SW 1271 (cell line): ENCODE results near the gene MYO1A.
"Not testable (repeated sequence)": the region's sequence is repeated elsewhere in the genome, so short reads cannot be mapped to it uniquely, and the experiment has no call there.

Experiments used
- DNase-seq, 2 experiments: peaks; one replicate each; lab custom pipeline; 2025; lab: John Stamatoyannopoulos, UW

MYO1A gene

DNA sequence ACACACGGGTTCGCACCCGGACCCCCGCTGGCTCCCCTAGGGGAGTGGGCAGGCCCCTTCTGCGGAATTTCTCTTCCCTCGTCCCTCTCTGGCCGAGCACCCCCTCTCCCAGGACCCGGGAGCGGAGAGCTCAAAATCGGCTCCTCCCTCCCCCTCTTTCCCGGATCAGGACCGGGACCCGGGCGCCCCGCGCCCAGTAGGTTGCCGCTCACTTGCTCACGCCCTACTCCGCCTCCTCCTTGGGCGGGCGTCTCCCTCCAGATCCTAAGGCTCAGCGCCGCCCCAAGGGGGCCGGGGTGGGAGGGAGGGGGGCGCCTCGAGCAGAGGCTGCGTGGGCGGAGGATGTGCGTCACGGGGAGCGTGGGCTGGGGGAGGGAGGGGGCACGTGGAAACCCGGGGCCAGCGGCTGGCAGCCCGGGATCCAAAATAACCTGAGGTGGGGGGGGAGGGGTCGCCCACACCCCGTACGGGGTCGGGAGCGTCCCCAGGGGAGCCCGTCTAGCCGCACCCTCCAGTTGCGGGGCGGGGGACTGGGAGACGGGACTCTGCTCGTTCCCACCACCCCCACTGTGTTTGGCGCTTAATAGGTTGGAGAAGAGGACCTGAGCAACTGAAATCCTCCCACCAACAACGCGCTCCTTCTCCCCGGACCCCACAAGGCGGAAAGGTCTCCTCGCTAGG lies 37.2 kb upstream of the MYO1A start:
- peak; percentile 75 to 84 for DNase-seq

DNA sequence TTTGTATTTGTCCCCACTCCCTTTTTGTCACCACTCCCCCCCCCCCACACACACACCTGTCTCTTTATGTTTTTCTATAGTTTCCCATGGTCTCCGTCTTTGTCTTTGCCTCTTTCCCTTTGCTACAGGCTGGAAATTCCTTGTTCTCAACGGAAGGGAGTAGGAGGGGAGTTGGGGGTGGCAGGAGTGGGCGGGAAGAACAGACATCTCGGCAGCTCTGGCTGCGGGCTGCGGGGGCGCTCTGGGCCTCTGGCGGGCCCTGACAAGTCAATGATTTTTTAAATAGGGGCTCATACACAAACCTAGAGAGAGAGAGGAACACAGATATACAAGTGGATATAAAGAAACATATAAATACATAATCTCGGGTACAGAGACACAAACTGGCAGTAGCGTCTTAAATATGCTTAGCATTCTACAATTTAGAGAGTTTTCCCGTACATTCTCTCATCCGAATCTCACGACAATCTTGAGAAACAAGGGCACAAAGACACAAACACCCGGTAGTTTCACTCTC lies 36.6 kb upstream of the MYO1A start:
- peak in 1 of 2 experiments; percentile 69 for DNase-seq

DNA sequence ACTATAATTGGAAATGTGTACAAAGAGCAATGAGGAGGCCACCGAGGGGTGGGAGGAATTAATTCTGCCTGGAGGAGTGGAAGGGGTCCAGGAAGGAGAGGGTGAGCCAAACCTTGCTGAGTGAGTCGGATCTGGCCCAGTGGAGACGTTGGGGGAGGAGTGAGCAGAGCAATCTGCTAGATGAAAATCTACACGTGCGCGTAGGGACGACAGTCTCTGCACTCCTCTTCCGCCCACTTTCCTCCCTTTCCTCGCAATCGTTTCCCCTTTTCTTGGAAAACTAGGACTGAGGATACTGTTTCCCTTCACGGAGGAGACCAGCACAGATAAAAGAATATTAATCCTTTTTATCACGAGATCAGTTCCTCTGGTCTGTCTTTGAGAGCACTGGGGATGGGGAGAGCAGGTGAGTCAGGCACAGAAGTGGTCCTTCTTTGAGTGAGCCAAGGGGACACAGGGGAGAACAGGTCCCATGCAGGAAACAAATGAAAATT lies 36.1 kb upstream of the MYO1A start:
- DNase-seq: no peak

DNA sequence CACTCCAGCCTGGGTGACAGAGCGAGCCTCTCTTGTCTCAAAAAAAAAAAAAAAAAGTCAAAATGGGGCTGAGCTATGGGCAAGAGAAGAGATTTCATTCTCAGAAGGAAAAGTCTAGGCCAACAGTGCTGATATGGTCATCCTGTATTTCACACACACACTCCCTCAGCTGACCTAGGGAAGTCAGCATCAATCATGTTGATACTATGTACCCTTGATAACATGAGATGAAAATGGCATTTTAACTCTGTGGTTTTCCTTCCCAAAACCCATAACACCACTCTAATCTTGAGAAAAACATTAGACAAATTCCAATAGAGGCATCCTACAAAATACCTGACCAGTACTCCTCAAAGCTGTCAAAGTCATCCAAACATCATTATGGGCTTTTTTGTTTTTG lies 30.9 kb upstream of the MYO1A start:
- no peak for DNase-seq

DNA sequence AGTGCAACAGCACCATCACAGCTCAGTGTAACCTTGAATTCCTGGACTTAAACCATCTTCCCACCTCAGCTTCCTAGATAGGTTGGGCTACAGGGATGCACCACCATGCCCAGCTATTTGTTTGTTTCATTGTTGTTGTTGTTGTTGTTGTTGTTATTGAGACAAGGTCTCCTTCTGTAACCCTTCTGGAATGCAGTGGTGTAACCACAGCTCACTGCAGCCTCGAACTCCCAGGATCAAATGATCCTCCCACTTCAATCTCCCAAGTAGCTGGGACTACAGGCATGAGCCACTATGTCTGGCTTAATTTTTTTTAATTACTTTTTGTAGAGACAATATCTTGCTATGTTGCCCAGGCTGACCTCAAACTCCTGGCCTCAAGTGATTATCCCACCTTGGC lies 29.9 kb upstream of the MYO1A start:
- peak in 1 of 2 experiments; percentile 13 for DNase-seq

DNA sequence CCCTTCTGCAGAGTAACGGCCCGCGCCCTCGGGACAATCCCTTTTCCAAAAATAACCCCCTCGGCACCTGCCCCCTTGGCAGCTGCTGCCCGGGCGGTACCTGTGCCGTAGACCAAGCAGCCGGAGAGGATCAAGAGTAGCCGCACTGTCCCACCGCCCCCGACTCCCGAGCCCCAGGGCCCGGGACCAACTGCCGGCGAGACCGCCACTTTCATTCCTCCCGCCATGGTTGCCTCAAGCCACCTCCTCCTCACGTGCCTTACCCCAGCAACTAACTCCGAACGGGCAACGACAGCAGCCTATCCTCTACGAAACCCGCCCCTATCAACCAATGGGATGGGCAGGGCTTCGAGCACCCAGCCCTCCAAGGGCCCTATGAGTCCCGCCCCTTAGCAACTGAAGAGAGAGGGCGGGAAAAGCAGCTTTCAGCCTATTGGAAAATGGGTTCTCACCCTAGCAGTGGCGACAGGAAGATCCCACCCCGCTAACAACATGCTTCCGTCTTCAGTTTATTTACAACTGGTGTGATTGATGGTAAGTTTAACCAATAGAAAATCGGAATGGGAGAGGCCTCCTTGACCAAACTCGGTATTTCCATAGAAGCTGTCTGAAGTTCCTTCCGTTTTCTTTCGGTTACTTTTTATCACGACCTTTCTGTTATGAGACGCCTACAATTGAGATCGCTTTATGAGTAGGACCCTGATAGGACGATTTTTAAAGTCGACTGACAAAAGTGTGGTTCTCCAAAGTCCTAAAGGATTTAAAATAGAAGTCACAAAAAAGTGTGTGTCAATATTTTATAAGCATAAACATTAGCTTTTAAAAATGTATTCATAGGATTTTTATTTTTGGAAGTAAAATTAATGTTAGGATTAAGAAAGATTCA lies 28.8 kb upstream of the MYO1A start, which contains the start of gene NEMP1:
NEMP1 (minus strand) TSS at position 273 of the 886 bp plus-strand sequence; CDS start at position 227, 46 bp downstream.
- DNase-seq: peak; percentile 100

DNA sequence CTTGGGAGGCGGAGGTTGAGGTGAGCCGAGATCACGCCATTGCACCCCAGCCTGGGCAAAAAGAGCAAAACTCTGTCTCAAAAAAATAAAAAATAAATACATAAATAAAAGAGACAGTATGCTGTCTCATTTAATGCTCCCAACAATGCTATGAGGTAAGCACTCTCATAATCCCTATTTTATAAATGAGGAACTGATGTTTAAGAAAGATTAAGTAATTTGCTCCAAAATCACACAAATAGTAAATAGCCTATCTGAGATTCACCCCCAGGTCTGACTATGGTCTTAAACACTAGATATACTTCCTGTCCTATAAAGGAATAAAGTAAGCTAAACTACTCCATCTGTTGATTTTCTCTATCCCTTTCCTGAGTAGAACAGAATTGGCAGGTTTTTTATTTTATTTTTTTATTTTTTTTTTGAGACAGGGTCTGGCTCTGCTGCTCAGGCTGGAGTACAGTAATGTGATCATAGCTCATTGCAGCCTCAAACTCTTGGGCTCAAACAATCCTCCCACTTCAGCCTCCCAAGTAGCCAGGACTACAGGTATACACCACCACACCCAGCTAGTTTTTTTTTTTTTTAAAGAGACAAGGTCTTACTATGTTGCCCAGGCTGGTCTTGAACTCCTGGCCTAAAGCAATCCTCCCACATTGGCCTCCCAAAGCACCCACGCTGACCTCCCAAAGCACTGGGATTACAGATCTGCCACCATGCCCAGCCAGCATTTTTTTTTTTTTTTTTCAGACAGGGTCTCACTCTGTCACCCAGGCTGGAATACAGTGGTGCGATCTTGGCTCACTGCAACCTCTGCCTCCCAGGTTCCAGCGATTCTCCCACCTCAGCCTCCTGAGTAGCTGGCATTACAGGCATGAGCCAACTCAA lies 23.9 kb upstream of the MYO1A start:
- not testable (repeated sequence) for DNase-seq

DNA sequence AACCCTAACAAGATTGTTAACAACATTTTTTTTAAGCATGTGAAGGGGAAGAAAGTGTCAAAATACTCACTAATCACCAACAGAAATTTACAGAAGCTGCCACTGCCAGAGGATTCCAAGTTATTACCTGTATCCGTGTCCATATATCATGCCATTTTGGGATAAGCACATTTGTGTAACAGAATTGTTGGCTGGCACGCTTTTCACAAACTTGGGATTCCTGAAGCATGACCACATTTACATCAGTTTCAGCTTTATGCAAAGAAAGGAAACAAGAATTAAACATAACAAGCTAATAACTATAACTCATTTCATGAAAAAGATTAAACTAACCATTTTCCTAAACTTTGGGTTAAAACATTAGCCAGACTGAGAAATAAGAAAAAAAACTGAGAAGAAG lies 22.7 kb upstream of the MYO1A start:
- no peak for DNase-seq

DNA sequence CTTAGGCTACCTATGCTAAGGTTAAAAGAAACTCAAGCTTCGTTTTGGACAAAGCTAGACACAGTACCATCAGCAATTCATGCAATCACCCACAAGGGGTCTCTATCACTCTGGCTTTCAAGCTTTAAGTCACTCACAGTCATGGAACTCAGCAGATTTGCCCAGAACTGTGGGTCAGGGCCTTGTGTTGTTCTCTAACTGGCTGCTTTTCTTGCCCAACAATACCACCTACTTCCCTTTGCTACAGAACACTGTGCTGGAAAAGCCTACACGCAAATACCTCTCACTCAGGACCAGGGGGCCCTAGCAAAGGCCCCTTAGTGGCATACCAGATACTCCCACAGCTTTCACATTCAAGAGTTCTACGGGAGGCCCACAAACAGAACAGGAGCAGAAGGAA lies 19.6 kb upstream of the MYO1A start:
- peak in 1 of 2 experiments; percentile 68 for DNase-seq

DNA sequence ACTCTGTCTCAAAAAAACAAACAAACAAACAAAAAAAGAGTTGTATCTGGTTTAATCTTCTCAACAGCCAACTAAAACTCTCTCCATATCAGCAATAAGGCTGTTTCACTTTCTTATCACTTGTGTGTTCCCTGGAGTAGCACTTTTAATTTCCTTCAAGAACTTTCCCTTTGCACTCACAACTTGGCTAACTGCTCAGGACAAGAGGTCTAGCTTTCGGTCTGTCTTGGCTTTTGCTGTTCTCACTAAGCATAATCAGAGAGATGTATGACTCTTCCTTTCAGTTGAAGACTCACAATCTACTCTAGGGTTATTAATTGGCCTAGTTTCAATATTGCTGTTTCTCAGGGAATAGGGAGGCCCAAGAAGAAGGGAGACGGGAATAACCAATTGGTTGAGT lies 16.3 kb upstream of the MYO1A start:
- no peak for DNase-seq

DNA sequence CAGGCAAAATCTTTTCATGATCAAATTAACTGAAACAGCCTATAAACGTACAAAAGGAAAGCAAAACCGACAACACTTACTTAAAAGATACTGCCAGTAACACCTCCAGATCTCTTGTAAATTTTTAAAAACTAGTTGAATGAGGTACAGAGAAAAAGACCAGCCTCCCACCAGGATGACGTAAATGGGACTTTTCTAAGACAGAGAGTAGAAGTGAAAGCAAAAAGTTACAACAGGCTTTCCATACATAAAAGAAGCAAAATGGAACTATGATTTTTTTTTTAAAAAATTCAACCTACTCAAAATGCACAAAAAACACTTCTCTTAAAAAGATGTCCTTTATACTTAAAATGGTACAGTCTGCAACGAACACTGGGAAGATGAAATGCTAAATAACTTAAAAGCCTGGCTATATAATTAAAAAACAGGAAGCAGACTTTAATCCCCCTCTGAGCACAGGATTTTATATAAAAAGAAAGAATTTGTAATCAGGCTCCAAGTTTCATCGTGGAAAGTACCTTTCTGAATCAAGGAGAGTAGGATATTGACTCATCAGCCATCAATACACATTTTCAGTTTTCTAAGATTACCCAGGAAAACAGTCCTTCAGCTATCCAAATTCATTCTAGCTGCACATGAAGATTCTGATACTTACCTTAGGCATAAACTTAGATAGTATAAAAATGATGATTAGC lies 14.2 kb upstream of the MYO1A start:
- DNase-seq: no peak

DNA sequence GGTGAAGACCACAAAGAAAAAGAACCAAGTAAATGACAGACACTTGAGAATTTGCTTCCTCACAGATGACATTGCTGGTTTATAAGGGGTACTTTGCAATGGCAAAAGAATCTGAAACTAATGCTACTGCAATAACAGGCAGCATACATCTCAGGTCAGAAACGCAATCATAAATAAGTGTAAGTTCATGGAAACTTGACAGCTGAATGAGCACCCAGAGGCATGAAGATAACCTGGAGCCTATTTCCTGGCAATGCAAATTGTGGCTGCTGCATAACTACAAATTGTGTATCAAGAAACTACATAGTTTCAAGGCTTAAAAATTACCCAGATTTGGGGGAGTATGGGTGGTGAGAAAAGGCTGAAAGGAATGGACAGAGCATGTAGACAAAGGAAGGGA lies 8.5 kb upstream of the MYO1A start:
- DNase-seq: no peak

DNA sequence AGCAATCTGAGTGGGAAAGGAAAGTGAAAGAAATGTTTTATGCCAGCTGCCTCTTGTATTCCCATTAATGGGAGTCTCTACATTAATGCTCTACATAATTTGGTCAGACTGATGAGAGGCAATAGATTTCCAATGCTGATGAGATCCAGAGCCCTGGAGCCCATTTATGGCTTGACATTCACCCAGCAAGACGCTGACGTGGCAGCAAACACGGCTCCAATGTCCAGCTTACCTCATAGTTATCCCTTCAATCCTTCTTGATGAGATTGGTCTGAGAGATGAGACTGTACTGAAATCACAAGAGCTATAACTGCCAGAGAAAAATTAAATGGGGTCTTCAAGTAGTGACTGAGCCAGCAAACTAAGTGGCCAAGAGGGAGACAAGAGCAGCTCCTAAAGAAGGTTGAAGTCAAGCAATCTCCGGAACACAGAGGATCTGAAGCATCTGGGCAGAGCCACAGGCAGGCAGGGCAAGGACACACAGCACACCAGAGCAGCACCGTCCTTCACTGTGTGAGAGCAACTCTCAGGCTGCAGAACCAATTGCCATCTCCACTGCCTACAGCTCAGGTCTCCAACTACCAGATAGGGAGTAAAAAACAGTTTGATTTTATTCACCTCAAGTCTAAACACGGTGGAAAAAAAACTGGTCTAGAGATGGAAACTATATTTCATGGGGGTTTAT lies 7.3 kb upstream of the MYO1A start:
- DNase-seq: no peak

DNA sequence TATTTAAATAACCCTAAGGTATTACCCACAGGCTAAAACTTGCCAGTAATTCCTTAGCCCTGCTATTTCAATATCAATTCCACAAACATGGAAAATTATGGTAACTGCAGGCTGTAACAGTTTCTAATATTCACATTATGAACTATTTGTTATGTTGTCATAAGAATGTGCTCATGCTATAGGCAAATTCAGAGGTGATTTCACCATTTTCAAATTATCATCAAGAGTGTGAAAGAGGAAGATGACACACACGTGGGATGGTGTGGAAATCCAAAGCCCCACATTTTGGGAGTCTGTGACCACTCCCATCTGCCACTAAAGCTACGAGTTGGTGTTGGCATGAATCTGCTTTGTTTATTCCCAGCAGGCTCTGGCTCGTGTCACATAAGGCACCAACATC lies 5.9 kb upstream of the MYO1A start:
- DNase-seq: no peak

DNA sequence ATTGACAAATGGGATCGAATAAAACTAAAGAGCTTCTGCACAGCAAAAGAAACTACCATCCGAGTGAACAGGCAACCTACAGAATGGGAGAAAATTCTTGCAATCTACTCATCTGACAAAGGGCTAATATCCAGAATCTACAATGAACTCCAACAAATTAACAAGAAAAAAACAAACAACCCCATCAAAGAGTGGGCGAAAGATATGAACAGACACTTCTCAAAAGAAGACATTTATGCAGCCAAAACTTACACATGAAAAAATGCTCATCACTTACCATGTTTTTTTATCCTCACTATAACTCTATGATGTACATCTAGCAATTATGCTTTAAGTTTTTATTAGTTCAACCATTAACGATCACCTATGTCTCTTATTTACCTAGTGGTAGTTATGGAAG lies 4.0 kb upstream of the MYO1A start:
- not testable (repeated sequence) for DNase-seq

DNA sequence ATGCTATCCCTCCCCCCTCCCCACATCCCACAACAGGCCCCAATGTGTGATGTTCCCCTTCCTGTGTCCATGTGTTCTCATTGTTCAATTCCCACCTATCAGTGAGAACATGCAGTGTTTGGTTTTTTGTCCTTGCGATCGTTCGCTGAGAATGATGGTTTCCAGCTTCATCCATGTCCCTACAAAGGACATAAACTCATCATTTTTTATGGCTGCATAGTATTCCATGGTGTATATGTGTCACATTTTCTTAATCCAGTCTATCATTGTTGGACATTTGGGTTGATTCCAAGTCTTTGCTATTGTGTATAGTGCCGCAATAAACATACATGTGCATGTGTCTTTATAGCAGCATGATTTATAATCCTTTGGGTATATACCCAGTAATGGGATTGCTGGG lies 3.2 kb upstream of the MYO1A start:
- not testable (repeated sequence) for DNase-seq

DNA sequence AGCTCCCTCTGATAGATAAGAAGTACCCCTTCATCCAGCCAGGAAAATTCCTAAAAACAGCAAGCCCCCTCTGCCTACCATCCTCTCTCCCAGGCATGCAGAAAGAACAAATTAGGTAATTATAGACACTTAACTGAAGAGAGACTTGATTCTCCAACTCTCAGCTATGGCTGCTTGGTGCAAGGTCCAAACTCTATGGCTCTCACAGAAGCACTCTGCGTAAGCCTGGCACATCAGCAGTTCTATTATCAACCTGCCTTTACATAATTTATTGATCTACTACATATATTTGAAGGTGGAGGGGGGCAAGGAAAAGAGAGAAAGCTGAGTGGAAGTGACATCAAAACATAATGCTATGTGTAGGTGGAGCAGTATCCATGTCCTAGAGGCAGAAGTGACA lies 1.1 kb upstream of the MYO1A start:
- DNase-seq: no peak

DNA sequence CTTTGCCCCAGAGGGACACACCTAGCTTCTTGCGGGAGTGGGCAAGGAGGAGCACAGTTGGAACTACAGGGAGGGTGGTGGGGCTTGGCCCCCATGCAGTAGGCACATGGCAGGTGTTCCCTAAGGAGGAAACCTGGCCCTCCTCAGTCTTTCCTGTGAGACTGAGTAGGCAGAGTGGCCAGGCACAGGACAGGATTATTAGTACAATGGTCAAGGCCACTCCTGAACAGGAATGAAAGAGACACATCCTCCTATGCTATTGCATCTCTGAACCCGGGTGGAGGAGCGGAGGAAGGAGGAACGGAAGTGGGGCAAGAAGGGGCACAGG lies 846 bp downstream of the MYO1A start:
- DNase-seq: no peak

DNA sequence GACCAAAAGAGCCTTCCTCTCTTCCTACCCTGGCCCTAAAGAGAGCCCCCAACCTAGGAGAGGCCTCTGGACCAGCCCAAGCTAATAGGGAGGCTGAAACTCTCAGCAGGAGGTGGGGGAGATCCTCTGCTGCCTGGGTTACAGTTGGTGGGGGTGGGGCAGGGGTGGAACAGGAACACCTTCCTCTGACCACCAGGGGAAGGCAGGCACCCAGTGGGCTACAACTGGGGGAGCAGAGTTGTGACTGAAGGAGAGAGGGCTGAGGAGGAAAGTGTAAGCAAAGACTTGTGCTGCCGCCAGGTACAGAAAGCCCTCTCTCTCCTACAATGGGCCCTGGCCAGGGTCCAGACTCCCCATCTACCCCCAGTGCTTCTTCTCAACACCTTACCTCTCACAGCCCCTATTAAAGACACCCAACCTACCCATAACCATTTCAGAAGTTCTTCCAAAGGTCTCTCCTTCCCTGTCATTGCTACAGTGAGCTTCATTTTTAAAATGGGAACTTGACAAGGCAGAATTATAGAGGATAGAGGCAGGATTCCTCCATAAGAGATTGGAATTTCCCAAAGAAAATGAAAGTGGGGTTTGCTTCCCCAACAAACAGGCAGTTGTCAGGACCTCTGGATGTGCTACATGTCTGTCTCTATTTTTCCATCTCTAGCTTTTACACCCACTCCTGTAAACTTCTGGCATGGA lies 1.4 kb downstream of the MYO1A start:
- no peak for DNase-seq

DNA sequence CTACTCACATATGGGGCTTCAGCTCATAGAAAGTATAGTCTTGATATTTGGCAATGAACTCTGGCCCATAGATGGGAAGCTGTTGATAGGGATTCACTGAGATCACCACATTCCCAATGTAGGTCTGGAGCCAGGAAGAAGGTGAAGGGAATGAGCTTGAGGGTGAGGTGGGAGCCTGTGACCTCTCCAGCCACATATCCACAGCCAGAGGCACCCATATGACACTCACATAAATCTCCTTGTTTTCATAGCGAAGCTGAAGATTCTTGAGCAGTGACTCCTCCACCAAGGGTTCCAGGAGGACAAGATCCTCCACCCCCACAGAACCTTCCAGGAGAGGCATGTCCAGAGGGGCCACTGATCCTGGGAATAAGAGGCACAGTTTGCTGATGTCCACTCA lies 1.9 kb downstream of the MYO1A start:
- no peak for DNase-seq
